HCT116 (cell line): ENCODE measurements around the gene KPRP. TPM values are rescaled to one million over a fixed set of nuclear protein-coding genes. Genes with fewer than 3 reads are reported as not detected.

Experiments
- ATAC-seq: fragments of 200-7000 bp; cut with Tn5 transposase; 2 replicates; pipeline ENCODE4 v1.9.1; 2020; ENCODE audit warnings: mild to moderate bottlenecking, moderate library complexity
- BruUV-seq: library from RNA; stranded (reverse); fragments of 400-500 nt; replicated peaks from 2 replicates; lab custom pipeline; 2021; lab: Mats Ljungman, UMichigan
- CTCF ChIA-PET: fragments of 300-600 bp; sonication (Branson Sonifier 250); formaldehyde crosslinking; loops from one replicate; lab custom pipeline; 2021; ENCODE audit warnings: antibody characterized with exemption; lab: Charles Lee
- POLR2A ChIA-PET: fragments of 300-600, 350-600 bp; sonication (Branson Sonifier 250); formaldehyde crosslinking; loops from one replicate; lab custom pipeline; 2021; ENCODE audit warnings: antibody characterized with exemption; lab: Charles Lee
- RAD21 ChIA-PET, 2 experiments: fragments of 300-600 bp; sonication (Branson Sonifier 250); formaldehyde crosslinking; loops; one replicate each; lab custom pipeline; 2023; ENCODE audit warnings: low total read pairs in 2 of 2; ENCODE audit not compliant: uncharacterized antibody in 2 of 2, unreplicated experiment in 2 of 2, low non-redundant PET in 1 of 2; lab: Charles Lee
- DNase-seq: peaks from one replicate; pipeline ENCODE4 v3.0.0-alpha.2; 2010; ENCODE audit warnings: low read depth, low spot score
- H2AFZ ChIP-seq: fragments of 200-600 bp; shearing (Covaris generic), sonication (generic); 2 replicates; pipeline ENCODE4 v1.6.1; 2017; ENCODE audit warnings: low read depth, mixed run types, mixed read lengths, antibody characterized with exemption, low read length; ENCODE audit not compliant: poor library complexity, severe bottlenecking
- H3K27ac ChIP-seq: 2 replicates; pipeline ENCODE4 v1.5.1; 2012; ENCODE audit warnings: low read depth, low read length
- H3K27me3 ChIP-seq: fragments of 200-600 bp; sonication (generic); 2 replicates; pipeline ENCODE4 v1.6.1; 2016; ENCODE audit warnings: mixed run types, low read length, mixed read lengths; ENCODE audit not compliant: insufficient read depth
- H3K36me3 ChIP-seq, 2 experiments: fragments of 200-500 bp in 1 of 2; fragments of 200-600 bp in 1 of 2; sonication (Bioruptor generic) in 1 of 2; sonication (generic) in 1 of 2; 2 replicates each; pipeline versions ENCODE4 v1.5.1 to v1.6.1; 2014 to 2016; ENCODE audit warnings: low read length in 2 of 2, inconsistent platforms in 1 of 2, mixed read lengths in 1 of 2, mixed run types in 1 of 2; ENCODE audit not compliant: insufficient read depth in 2 of 2, control insufficient read depth in 1 of 2
- H3K4me1 ChIP-seq, 2 experiments: fragments of 200-600 bp in 1 of 2; sonication (generic) in 1 of 2; 2 replicates each; pipeline versions ENCODE4 v1.5.1 to v1.6.1; 2012 to 2017; ENCODE audit warnings: low read length in 2 of 2, inconsistent platforms in 1 of 2, mild to moderate bottlenecking in 1 of 2, mixed read lengths in 1 of 2, mixed run types in 1 of 2, moderate library complexity in 1 of 2; ENCODE audit not compliant: insufficient read depth in 2 of 2, control insufficient read depth in 1 of 2
- H3K4me2 ChIP-seq: fragments of 200-600 bp; sonication (generic); 2 replicates; pipeline ENCODE4 v1.6.1; 2017; ENCODE audit warnings: mixed run types, low read length, mixed read lengths
- H3K4me3 ChIP-seq, 2 experiments: fragments of 200-600 bp in 1 of 2; sonication (generic) in 1 of 2; replicated peaks in 1 of 2; 2 replicates each; pipeline ENCODE4 v1.5.1; 2011 to 2016; ENCODE audit warnings: low read length in 2 of 2, control low read depth in 1 of 2, low read depth in 1 of 2, mild to moderate bottlenecking in 1 of 2, mixed read lengths in 1 of 2, mixed run types in 1 of 2
- H3K79me2 ChIP-seq: fragments of 200-600 bp; sonication (generic); 2 replicates; pipeline ENCODE4 v1.6.1; 2017; ENCODE audit warnings: mild to moderate bottlenecking, mixed run types, low read length, moderate library complexity, mixed read lengths; ENCODE audit not compliant: insufficient read depth
- H3K9ac ChIP-seq: fragments of 200-600 bp; sonication (generic); 2 replicates; pipeline ENCODE4 v1.6.1; 2016; ENCODE audit warnings: low read length, mixed read lengths
- H3K9me2 ChIP-seq: fragments of 200-600 bp; sonication (generic), shearing (Covaris generic); 2 replicates; pipeline ENCODE4 v1.6.1; 2017; ENCODE audit warnings: mixed run types, mild to moderate bottlenecking, moderate library complexity; ENCODE audit not compliant: insufficient read depth
- H3K9me3 ChIP-seq, 2 experiments: fragments of 200-500 bp in 1 of 2; fragments of 200-600 bp in 1 of 2; sonication (Bioruptor generic) in 1 of 2; sonication (generic) in 1 of 2; 2 replicates each; pipeline ENCODE4 v1.6.1; 2014 to 2017; ENCODE audit warnings: low read length in 2 of 2, mixed read lengths in 2 of 2, inconsistent platforms in 1 of 2, low read depth in 1 of 2, mild to moderate bottlenecking in 1 of 2, mixed run types in 1 of 2, moderate library complexity in 1 of 2; ENCODE audit not compliant: control insufficient read depth in 1 of 2, insufficient read depth in 1 of 2
- H4K20me1 ChIP-seq: fragments of 200-600 bp; sonication (generic), shearing (Covaris generic); 2 replicates; pipeline ENCODE4 v1.6.1; 2017; ENCODE audit warnings: mixed run types, mild to moderate bottlenecking, moderate library complexity; ENCODE audit not compliant: insufficient read depth
- EGR1 ChIP-seq: IDR thresholded peaks from 2 replicates; pipeline ENCODE4 v1.6.1; 2012; ENCODE audit warnings: low read depth
- TCF7L2 ChIP-seq: IDR thresholded peaks from 2 replicates; pipeline ENCODE4 v1.7.0; 2011; ENCODE audit warnings: borderline replicate concordance, inconsistent platforms; ENCODE audit not compliant: insufficient read depth, insufficient read length; ENCODE audit errors: extremely low read depth
- intact Hi-C: fragments of 100-400 bp; cut with micrococcal nuclease; formaldehyde crosslinking; loops from 2 replicates; pipeline ENCODE4 v1.10.0; 2022
- total RNA-seq: library from RNA; stranded (reverse); gene quantifications from one replicate; pipeline ENCODE4 v1.2.1, GENCODE V29; 2021; ENCODE audit not compliant: unreplicated experiment
- TF ChIP-seq, protein P1 (sequence below): IDR thresholded peaks from 2 replicates; pipeline ENCODE4 v1.6.1; 2012

KPRP gene
- total RNA-seq, 1 experiment from 2014 or later, result not detected

DNA sequence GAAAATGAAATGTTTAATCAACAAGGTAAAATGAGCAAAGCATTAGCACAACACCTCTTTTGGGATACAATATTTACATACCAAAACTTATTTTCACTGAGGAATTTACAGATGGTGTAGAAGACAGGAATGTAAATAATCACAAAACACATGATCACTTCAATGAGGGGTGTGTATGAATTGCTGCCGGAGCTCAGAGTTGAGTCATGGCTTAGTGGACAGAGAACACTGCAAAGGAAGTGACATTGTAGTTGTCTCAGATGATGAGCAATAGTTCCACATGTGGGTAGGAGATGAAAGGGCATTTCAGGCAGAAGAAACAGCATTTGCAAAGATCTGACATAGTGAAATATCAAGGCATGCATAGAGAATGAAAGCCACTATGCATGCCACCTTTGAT, 5.6 kb upstream of the KPRP start:
- RAD21 ChIA-PET, result no interaction called here
- DNase-seq, result no peak

DNA sequence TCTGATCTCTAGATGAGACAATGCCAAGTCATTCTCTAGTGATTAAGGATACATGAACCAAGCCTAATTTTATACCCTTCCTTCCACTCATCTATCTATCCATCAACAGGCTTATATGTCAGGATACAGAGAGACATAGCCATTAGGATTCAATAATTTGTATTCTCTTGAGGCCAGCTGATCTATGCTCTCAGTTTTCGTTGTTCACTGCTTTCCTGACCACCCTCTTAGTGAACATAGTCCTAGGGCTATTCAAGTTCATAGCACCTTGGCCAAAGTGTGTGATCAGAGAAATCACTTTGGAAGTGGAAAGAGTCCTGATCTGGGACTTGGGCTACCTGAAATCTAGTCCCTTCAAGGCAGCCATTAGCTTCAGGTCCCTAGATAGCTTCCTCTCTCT, 4.2 kb upstream of the KPRP start:
- peaks cover 43% of the 10 kb centered on the region for H3K27me3 ChIP-seq
- H3K36me3 ChIP-seq, result no peaks in the 10 kb centered on the region
- no peak overlapping the region for H3K4me2 ChIP-seq
- no TSS peak for BruUV-seq
- H3K27ac ChIP-seq, result no peak overlapping the region
- no peak overlapping the region for H3K4me3 ChIP-seq
- no peak for ATAC-seq
- H3K4me1 ChIP-seq, result no peaks in the 10 kb centered on the region
- POLR2A ChIA-PET, result no interaction called here
- H4K20me1 ChIP-seq, result no peaks in the 10 kb centered on the region
- no peak overlapping the region for H3K9ac ChIP-seq
- H3K9me3 ChIP-seq, result no peaks in the 10 kb centered on the region
- no peak for TF ChIP-seq EGR1
- TF ChIP-seq, protein P1, sequence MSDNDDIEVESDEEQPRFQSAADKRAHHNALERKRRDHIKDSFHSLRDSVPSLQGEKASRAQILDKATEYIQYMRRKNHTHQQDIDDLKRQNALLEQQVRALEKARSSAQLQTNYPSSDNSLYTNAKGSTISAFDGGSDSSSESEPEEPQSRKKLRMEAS, result no peak
- intact Hi-C loops, result no loop called here
- H3K79me2 ChIP-seq, result no peaks in the 10 kb centered on the region
- RAD21 ChIA-PET, result no interaction called here
- CTCF ChIA-PET, result no interaction called here
- no peak for DNase-seq
- no peak overlapping the region for H2AFZ ChIP-seq
- H3K9me2 ChIP-seq, result no peaks in the 10 kb centered on the region

More for the DNA sequence above, 5.6 kb upstream of the KPRP start:
- Histone ChIP-seq H3K9ac (no peak overlapping the region), H3K4me2 (no peak overlapping the region), H3K36me3 (no peaks in the 10 kb centered on the region), H4K20me1 (no peaks in the 10 kb centered on the region), H3K27ac (no peak overlapping the region), H3K9me3 (no peaks in the 10 kb centered on the region), H3K27me3 (peaks cover 41% of the 10 kb centered on the region), H3K9me2 (no peaks in the 10 kb centered on the region), H3K4me3 (no peak overlapping the region), H3K79me2 (no peaks in the 10 kb centered on the region), H2AFZ (no peak overlapping the region), H3K4me1 (no peaks in the 10 kb centered on the region)
- ChIA-PET CTCF (no interaction called here), POLR2A (interaction anchor here (0.5 kb wide), 1 partner anchor 717 kb away, joined by 3 read pairs; no protein-coding TSS in a partner anchor)
- no peak for ATAC-seq
- no peak for TF ChIP-seq TCF7L2
- intact Hi-C loops, result no loop called here
- BruUV-seq, result no TSS peak
